Progenitor cell of endocrine pancreas (in vitro differentiated cells): Measurements from ENCODE around the gene HSPB7. TPM values are rescaled to one million over a fixed set of nuclear protein-coding genes. Genes with fewer than 3 reads are reported as not detected.
"Not testable (repeated sequence)": the region's sequence is repeated elsewhere in the genome, so short reads cannot be mapped to it uniquely, and the experiment has no call there.

Source experiments
- DNase-seq: peaks from one replicate; pipeline ENCODE4 v3.0.0; 2021; ENCODE audit warnings: low spot score; ENCODE audit not compliant: unreplicated experiment
- H3K27ac Mint-ChIP-seq: 2 replicates; pipeline ENCODE4 v1.8.0; 2021; ENCODE audit warnings: mild to moderate bottlenecking, moderate library complexity, mixed read lengths
- H3K27me3 Mint-ChIP-seq: 2 replicates; pipeline ENCODE4 v1.8.0; 2021; ENCODE audit warnings: mixed read lengths
- H3K36me3 Mint-ChIP-seq: 2 replicates; pipeline ENCODE4 v1.8.0; 2022; ENCODE audit warnings: mixed read lengths; ENCODE audit not compliant: insufficient read depth
- H3K4me1 Mint-ChIP-seq: 2 replicates; pipeline ENCODE4 v1.8.0; 2021; ENCODE audit warnings: low read depth, mixed read lengths
- H3K4me3 Mint-ChIP-seq: 2 replicates; pipeline ENCODE4 v1.8.0; 2021; ENCODE audit warnings: low read depth, mild to moderate bottlenecking, moderate library complexity, mixed read lengths
- H3K9me3 Mint-ChIP-seq: 2 replicates; pipeline ENCODE4 v1.8.0; 2021; ENCODE audit warnings: low read depth, mixed read lengths
- CTCF ChIP-seq: fragments of 200-600 bp; sonication (generic); IDR thresholded peaks from one replicate; pipeline ENCODE4 v1.5.0; 2021; ENCODE audit warnings: antibody characterized with exemption, mild to moderate bottlenecking; ENCODE audit not compliant: unreplicated experiment
- total RNA-seq: library from RNA; stranded (reverse); gene quantifications from 2 replicates; pipeline ENCODE4 v1.2.1, GENCODE V29; 2021

Gene HSPB7
- total RNA-seq, 1 donor from 2014 or later, result not detected

DNA sequence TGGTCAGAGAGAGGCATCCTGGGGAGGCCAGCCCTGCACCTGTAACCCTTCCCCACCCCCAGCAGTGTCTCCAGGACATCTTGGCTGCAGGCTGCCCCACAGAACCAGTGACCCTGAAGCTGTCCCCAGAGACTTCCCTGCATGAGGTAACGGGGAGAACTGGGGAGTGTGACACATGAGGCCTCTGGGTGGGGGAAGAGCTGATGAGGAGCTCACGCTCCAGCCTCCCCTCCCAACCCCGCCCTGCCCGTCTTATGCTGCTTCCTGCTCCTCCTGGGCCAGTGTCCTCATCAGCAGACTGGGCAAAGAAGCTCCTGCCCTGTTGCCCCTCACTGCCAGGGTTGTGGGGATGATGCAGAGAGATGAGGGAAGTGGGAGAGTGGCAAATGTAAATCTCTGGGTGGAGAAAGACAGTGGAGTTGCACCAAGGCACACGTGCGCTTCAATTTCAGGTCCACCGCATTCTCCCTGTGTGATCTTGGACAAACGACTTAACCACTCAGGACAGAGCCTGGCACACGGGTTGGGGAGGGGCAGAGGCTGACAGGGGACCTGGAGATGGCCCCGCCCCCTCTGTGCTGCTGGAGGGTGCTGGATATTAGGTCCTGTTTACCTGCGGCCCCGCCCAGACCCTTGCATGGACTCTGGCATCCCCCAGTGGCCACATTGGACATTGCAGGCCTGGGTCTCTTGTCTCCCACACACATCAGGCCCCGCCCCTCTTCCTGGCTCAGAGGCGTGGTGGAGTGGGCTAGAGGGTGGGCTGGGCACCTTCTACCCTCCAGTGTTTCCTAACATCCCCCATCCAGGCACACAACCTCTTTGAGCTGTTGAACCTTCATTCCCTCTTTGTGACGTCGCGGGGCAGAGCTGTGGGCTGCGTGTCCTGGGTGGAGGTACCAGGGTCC lies 38.0 kb upstream of the HSPB7 start:
- DNase-seq, result peak; percentile 98
- H3K9me3 Mint-ChIP-seq, result no peaks in the 10 kb centered on the region
- H3K4me1 Mint-ChIP-seq, result peaks cover 4% of the 10 kb centered on the region
- peaks cover 3% of the 10 kb centered on the region for H3K27me3 Mint-ChIP-seq
- no peak overlapping the region for H3K4me3 Mint-ChIP-seq
- no peaks in the 10 kb centered on the region for H3K36me3 Mint-ChIP-seq
- TF ChIP-seq CTCF, result peak; percentile 88
- H3K27ac Mint-ChIP-seq, result peak overlapping the region; percentile 71

DNA sequence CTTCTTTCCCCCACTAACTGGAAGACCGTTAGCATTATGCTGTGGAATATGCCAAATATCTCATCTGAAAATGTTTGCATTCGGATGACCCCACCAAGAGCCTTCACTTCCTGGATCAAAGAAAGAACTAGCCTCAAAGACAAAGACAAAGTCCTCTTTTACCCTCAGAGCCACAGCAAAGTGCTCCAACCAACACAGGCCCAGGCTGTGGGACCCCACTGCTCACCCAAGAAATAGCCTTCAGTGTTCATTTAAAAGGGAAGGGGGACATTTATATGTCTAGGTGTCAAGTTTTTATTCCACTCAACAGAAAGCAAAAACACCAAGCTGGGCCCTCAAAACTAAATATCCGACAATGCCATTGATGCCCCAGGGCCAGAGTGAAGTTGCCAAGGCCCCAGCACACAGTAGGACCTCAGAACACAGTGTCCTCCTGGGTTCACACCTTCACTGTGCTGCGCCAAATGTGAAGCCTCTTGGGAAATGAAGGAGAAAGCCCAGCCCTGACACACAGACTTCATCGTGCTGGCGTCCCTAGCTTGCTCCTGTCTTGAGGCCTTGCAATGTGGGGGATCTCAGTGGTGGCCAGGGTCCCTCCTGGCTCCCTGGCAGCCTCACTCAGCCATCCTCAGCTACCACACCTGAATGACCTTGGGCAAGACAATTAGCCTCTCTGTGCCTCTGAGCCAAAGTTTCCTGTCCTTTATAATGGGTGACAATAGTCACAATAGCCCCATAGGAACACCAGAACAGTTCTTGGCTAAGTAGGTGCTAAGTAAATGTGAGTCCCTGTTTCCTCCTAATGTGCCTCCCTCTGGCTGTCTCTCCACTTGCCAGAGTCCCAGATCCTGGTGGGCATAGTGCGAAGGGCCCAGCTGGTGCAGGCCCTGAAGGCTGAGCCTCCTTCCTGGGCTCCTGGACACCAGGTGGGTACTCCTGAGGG lies 37.0 kb upstream of the HSPB7 start:
- H3K9me3 Mint-ChIP-seq, result no peaks in the 10 kb centered on the region
- H3K36me3 Mint-ChIP-seq, result no peaks in the 10 kb centered on the region
- no peak for TF ChIP-seq CTCF
- no peak overlapping the region for H3K27ac Mint-ChIP-seq
- no peaks in the 10 kb centered on the region for H3K27me3 Mint-ChIP-seq
- peaks cover 6% of the 10 kb centered on the region for H3K4me1 Mint-ChIP-seq
- no peak for DNase-seq
- H3K4me3 Mint-ChIP-seq, result no peak overlapping the region

DNA sequence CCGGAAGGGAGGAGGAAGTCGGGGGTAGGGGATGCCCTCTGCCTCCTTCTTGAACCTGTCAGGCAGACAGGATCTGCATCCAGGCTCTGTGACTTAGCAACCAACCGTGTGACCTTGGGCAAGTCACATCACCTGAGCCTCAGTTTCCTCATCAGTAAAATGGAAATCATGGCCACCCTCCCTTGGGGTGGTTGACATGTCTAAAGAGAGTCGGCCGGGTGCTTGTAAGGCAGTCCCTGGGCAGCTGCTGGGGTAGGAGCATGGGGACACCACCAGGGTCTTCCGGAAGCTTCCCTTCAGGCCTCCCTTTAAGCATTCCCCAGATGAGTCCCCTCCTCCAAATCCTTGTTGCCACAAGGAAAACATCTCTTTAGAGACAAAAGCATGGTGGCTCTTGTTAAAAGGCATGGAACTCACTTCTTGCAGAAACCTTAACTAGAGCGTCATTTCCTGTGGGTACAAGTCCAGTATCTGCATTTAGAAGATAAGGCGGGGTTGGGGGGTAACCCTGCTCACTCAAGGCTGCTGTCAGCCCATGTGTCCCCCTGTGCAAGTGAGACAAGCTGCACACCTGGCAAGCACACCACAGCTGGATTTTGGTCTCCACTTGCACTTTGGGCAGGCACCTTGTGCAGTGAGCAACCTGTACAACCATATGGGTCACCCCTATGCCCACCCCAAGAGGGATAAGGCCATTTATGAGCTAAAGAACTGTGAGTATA lies 36.1 kb upstream of the HSPB7 start:
- Mint-ChIP-seq H3K4me1 (peaks cover 7% of the 10 kb centered on the region), H3K27ac (no peak overlapping the region), H3K36me3 (no peaks in the 10 kb centered on the region), H3K9me3 (no peaks in the 10 kb centered on the region), H3K27me3 (no peaks in the 10 kb centered on the region), H3K4me3 (no peak overlapping the region)
- TF ChIP-seq CTCF, result no peak
- no peak for DNase-seq

- H3K9me3 Mint-ChIP-seq, H3K27me3 Mint-ChIP-seq, H3K4me3 Mint-ChIP-seq, H3K36me3 Mint-ChIP-seq, DNase-seq, H3K27ac Mint-ChIP-seq, H3K4me1 Mint-ChIP-seq: not testable (repeated sequence)
Observed at GRCh38 chr1:16051949-16052348, 34.1 kb upstream of the HSPB7 start.

DNA sequence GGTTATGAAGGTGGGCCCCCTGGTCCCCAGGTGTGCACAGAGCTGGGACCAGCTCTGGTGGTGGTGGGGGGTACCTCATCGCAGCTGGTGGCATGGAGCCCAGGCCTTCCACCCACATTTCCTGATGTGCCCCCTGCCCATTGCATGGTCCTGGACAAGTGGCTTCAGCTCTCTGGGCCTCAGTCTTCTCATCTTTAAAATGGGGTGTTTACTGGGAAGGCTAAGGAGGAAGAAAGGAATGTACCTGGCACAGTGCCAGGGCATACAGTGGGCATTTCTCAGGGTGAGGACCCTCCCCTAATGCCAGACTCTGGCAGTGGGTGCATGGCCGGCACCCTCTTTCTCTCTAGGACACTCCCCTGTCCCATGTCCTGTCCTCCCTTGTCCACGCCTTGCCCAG lies 33.2 kb upstream of the HSPB7 start:
- Mint-ChIP-seq H3K4me1 (peaks cover 7% of the 10 kb centered on the region), H3K9me3 (no peaks in the 10 kb centered on the region), H3K27ac (no peak overlapping the region), H3K36me3 (no peaks in the 10 kb centered on the region), H3K4me3 (no peak overlapping the region), H3K27me3 (peaks cover 9% of the 10 kb centered on the region)
- no peak for DNase-seq
- TF ChIP-seq CTCF, result no peak
